NT2/D1 (cell line): ENCODE data around the gene TMEM132D.

ENCODE experiments used
- DNase-seq: peaks from one replicate; pipeline ENCODE4 v3.0.0-alpha.2; 2011; ENCODE audit warnings: low read depth, low spot score
- H3K27me3 ChIP-seq: 2 replicates; pipeline ENCODE4 v1.6.0; 2011; ENCODE audit warnings: mild to moderate bottlenecking; ENCODE audit not compliant: insufficient read length, insufficient read depth
- H3K36me3 ChIP-seq: 2 replicates; pipeline ENCODE4 v1.6.1; 2011; ENCODE audit warnings: mild to moderate bottlenecking, low read length, mixed read lengths; ENCODE audit not compliant: insufficient read depth, insufficient read length
- H3K4me1 ChIP-seq: 2 replicates; pipeline ENCODE4 v1.5.1; 2011; ENCODE audit not compliant: insufficient read depth, insufficient read length
- H3K4me3 ChIP-seq: 2 replicates; pipeline ENCODE4 v1.5.1; 2011; ENCODE audit warnings: low read depth; ENCODE audit not compliant: insufficient read length
- H3K9ac ChIP-seq: 2 replicates; pipeline ENCODE4 v1.6.0; 2011; ENCODE audit warnings: low read depth; ENCODE audit not compliant: insufficient read length
- H3K9me3 ChIP-seq: 2 replicates; pipeline ENCODE4 v1.5.1; 2011; ENCODE audit warnings: mild to moderate bottlenecking, low read length; ENCODE audit not compliant: insufficient read depth
- SUZ12 ChIP-seq: IDR thresholded peaks from 2 replicates; pipeline ENCODE4 v1.6.1; 2011; ENCODE audit not compliant: insufficient read length, insufficient read depth; ENCODE audit errors: extremely low read depth
- YY1 ChIP-seq: IDR thresholded peaks from 2 replicates; pipeline ENCODE4 v1.6.1; 2011; ENCODE audit not compliant: insufficient read length, insufficient read depth
- ZNF274 ChIP-seq: IDR thresholded peaks from 2 replicates; pipeline ENCODE4 v1.6.1; 2011; ENCODE audit warnings: mild to moderate bottlenecking, low read depth, low read length

Gene TMEM132D

GRCh38 chr12:129675947-129676346, 227.9 kb downstream of the TMEM132D start:
- no peaks in the 10 kb centered on the region for H3K9me3 ChIP-seq
- TF ChIP-seq SUZ12 (no peak), YY1 (no peak), ZNF274 (no peak)
- H3K9ac ChIP-seq, result no peak overlapping the region
- no peaks in the 10 kb centered on the region for H3K4me1 ChIP-seq
- no peak overlapping the region for H3K4me3 ChIP-seq
- H3K27me3 ChIP-seq, result no peaks in the 10 kb centered on the region
- no peak for DNase-seq
- no peaks in the 10 kb centered on the region for H3K36me3 ChIP-seq

GRCh38 chr12:129675496-129675895, 228.3 kb downstream of the TMEM132D start:
- Histone ChIP-seq H3K36me3 (no peaks in the 10 kb centered on the region), H3K4me3 (no peak overlapping the region), H3K9ac (no peak overlapping the region), H3K4me1 (no peaks in the 10 kb centered on the region), H3K27me3 (no peaks in the 10 kb centered on the region), H3K9me3 (no peaks in the 10 kb centered on the region)
- no peak for DNase-seq
- no peak for TF ChIP-seq ZNF274
- no peak for TF ChIP-seq SUZ12
- TF ChIP-seq YY1, result no peak

DNA sequence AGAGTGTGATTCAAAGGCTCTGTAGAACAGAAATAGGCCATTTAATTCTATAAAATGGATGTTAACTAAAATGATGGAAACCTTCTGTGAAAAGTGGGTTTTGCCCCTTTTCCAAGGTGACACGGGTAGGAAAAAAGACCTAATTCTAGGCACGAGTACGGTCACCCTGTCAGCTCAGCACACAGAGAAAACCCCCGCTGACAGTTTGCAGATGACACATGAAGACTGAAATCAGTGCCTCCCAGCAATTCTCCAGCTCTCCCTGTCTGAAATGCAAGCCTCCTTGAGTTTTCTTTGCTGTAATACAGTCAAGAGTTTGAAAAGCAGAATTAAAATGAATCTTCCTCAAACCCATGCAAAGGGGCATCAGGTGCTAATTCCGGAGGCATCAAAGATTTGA, 230.0 kb downstream of the TMEM132D start:
- Histone ChIP-seq H3K4me1 (no peaks in the 10 kb centered on the region), H3K9ac (no peak overlapping the region), H3K27me3 (no peaks in the 10 kb centered on the region), H3K9me3 (peaks cover 1% of the 10 kb centered on the region), H3K36me3 (no peaks in the 10 kb centered on the region), H3K4me3 (no peak overlapping the region)
- DNase-seq, result no peak
- TF ChIP-seq YY1 (no peak), SUZ12 (no peak), ZNF274 (no peak)

DNA sequence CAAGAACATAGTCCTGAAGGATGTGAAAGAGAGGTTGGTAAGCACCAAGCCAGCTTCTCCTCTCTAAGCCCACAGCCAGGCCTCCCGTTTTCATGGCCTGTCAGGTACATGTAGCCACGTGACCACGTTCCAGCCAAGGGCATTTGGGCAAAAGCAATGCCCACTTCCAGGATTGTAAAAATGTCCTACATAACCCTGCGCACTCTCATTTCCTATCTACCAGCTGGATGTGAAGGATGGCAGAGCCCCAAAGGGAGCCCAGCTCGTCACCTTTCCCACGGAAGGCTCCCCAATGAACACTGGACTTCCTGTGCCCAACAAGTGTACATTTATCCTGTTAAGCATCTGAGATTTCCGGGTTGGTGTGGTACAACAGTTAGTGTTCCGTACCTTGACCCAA, 231.7 kb downstream of the TMEM132D start:
- no peaks in the 10 kb centered on the region for H3K27me3 ChIP-seq
- no peaks in the 10 kb centered on the region for H3K4me1 ChIP-seq

DNA sequence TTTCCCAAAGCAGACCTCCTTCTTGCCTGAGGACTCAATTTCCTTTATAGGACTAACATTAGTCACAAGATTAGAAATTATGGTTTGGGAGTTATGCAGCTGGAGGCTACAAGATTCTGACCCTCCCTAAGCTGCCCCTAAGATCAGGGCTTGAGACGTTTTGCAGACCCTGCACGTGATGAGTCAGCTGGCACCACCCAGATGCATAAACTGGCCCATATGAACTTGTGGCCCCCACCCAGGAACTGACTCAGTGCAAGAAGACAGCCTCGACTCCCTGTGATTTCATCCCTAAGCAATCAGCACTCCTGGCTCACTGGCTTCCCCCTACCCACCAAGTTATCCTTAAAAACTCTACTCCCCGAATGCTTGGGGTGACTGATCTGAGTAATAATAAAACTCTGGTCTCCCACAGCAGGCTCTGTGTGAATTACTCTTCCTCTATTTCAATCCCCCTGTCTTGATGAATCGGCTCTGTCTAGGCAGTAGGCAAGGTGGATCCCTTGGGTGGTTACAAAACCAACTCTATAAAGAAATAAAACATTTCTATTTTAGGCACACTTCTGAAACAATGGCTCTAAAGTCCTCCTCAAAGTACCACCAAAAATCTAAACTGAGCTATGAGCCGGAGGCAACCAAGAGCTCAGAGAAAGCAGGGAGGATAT, 233.4 kb downstream of the TMEM132D start:
- no peak for DNase-seq
- H3K36me3 ChIP-seq, result no peaks in the 10 kb centered on the region
- no peak overlapping the region for H3K4me3 ChIP-seq
- TF ChIP-seq SUZ12, result no peak
- peaks cover 12% of the 10 kb centered on the region for H3K9me3 ChIP-seq
- no peak overlapping the region for H3K9ac ChIP-seq
- no peaks in the 10 kb centered on the region for H3K27me3 ChIP-seq
- H3K4me1 ChIP-seq, result no peaks in the 10 kb centered on the region

More for the DNA sequence above, 231.7 kb downstream of the TMEM132D start:
- no peak for TF ChIP-seq ZNF274
- no peak for TF ChIP-seq YY1
- no peak for TF ChIP-seq SUZ12
- no peaks in the 10 kb centered on the region for H3K36me3 ChIP-seq
- H3K9ac ChIP-seq, result no peak overlapping the region
- DNase-seq, result no peak
- peaks cover 12% of the 10 kb centered on the region for H3K9me3 ChIP-seq
- no peak overlapping the region for H3K4me3 ChIP-seq

- peaks cover 12% of the 10 kb centered on the region for H3K9me3 ChIP-seq
- H3K4me1 ChIP-seq, result peaks cover 2% of the 10 kb centered on the region
- no peak for DNase-seq
- H3K9ac ChIP-seq, result no peak overlapping the region
- TF ChIP-seq YY1 (no peak), ZNF274 (no peak), SUZ12 (no peak)
- no peaks in the 10 kb centered on the region for H3K36me3 ChIP-seq
- H3K4me3 ChIP-seq, result no peak overlapping the region
- no peaks in the 10 kb centered on the region for H3K27me3 ChIP-seq
These were observed 238.4 kb downstream of the TMEM132D start for GRCh38 chr12:129665414-129665813.

GRCh38 chr12:129662234-129662633, 241.6 kb downstream of the TMEM132D start:
- DNase-seq, result no peak
- Histone ChIP-seq H3K4me1 (peaks cover 2% of the 10 kb centered on the region), H3K4me3 (no peak overlapping the region), H3K9ac (no peak overlapping the region), H3K9me3 (no peaks in the 10 kb centered on the region), H3K27me3 (no peaks in the 10 kb centered on the region), H3K36me3 (no peaks in the 10 kb centered on the region)
- TF ChIP-seq ZNF274, result no peak
- no peak for TF ChIP-seq YY1
- no peak for TF ChIP-seq SUZ12
